SK-N-SH (cell line): Measurements from ENCODE around the gene PCDHGA1. TPM values are rescaled to one million over a fixed set of nuclear protein-coding genes. Genes with fewer than 3 reads are reported as not detected.
A peak's percentile ranks its signal among the peaks of the same experiment; 100 is the strongest.

Experiments used
- CTCF ChIA-PET: fragments of 300-600, 350-600 bp; formaldehyde crosslinking; extraction: SDS; loops from one replicate; lab custom pipeline; 2021; lab: Yijun Ruan, JAX
- POLR2A ChIA-PET: fragments of 350-600 bp; sonication (Branson Sonifier 250); formaldehyde crosslinking; extraction: SDS; loops from one replicate; lab custom pipeline; 2020; ENCODE audit warnings: antibody characterized with exemption, inconsistent platforms; lab: Yijun Ruan, JAX
- DNase-seq: peaks from one replicate; pipeline ENCODE4 v3.0.0; 2012
- H2AFZ ChIP-seq: fragments of 200-600 bp; sonication (generic); 2 replicates; pipeline ENCODE4 v1.8.1; 2016; ENCODE audit warnings: antibody characterized with exemption, mild to moderate bottlenecking, low read depth
- H3F3A ChIP-seq: fragments of 200-600 bp; sonication (generic); replicated peaks from 2 replicates; pipeline ENCODE3; 2016; ENCODE audit warnings: antibody characterized with exemption, mild to moderate bottlenecking; ENCODE audit not compliant: insufficient read depth
- H3K27ac ChIP-seq, 2 experiments: fragments of 200-500 bp in 1 of 2; fragments of 200-600 bp in 1 of 2; sonication (Bioruptor generic) in 1 of 2; sonication (generic), shearing (Covaris generic) in 1 of 2; 2 replicates each; pipeline versions ENCODE4 v1.5.1 to v1.6.1; 2014 to 2016; ENCODE audit warnings: low read depth in 2 of 2, inconsistent platforms in 1 of 2, low read length in 1 of 2, mild to moderate bottlenecking in 1 of 2, mixed read lengths in 1 of 2
- H3K27me3 ChIP-seq: fragments of 200-600 bp; sonication (generic), shearing (Covaris generic); 2 replicates; pipeline ENCODE4 v1.6.1; 2016; ENCODE audit warnings: mixed run types; ENCODE audit not compliant: insufficient read depth
- H3K36me3 ChIP-seq, 2 experiments: fragments of 200-500 bp in 1 of 2; fragments of 200-600 bp in 1 of 2; sonication (Bioruptor generic) in 1 of 2; sonication (generic) in 1 of 2; replicated peaks in 1 of 2; 2 replicates each; pipeline versions ENCODE3 to v1.5.1; 2014 to 2016; ENCODE audit warnings: low read length in 1 of 2, mild to moderate bottlenecking in 1 of 2; ENCODE audit not compliant: insufficient read depth in 2 of 2, control insufficient read depth in 1 of 2
- H3K4me1 ChIP-seq, 2 experiments: fragments of 200-500 bp in 1 of 2; fragments of 200-600 bp in 1 of 2; sonication (Bioruptor generic) in 1 of 2; sonication (generic), shearing (Covaris generic) in 1 of 2; 2 replicates each; pipeline versions ENCODE4 v1.5.1 to v1.6.1; 2014 to 2016; ENCODE audit warnings: low read depth in 1 of 2, low read length in 1 of 2, mixed run types in 1 of 2; ENCODE audit not compliant: insufficient read depth in 2 of 2, control insufficient read depth in 1 of 2
- H3K4me2 ChIP-seq: fragments of 200-600 bp; sonication (generic), shearing (Covaris generic); 2 replicates; pipeline ENCODE4 v1.6.1; 2017; ENCODE audit warnings: mixed run types
- H3K4me3 ChIP-seq, 2 experiments: fragments of 200-500 bp in 1 of 2; fragments of 200-600 bp in 1 of 2; sonication (Bioruptor generic) in 1 of 2; sonication (generic), shearing (Covaris generic) in 1 of 2; 2 replicates each; pipeline versions ENCODE4 v1.5.1 to v1.8.1; 2014 to 2016; ENCODE audit warnings: low read depth in 2 of 2, inconsistent platforms in 1 of 2, low read length in 1 of 2, mild to moderate bottlenecking in 1 of 2, mixed read lengths in 1 of 2, moderate library complexity in 1 of 2
- H3K79me2 ChIP-seq: fragments of 200-600 bp; sonication (generic); 2 replicates; pipeline ENCODE4 v1.8.1; 2017; ENCODE audit warnings: mild to moderate bottlenecking; ENCODE audit not compliant: insufficient read depth
- H3K9ac ChIP-seq: fragments of 200-600 bp; sonication (generic); 2 replicates; pipeline ENCODE4 v1.6.1; 2017; ENCODE audit warnings: mixed run types
- H3K9me2 ChIP-seq: fragments of 200-600 bp; sonication (generic); 2 replicates; pipeline ENCODE4 v1.6.1; 2017; ENCODE audit warnings: mixed run types
- H3K9me3 ChIP-seq: fragments of 200-600 bp; sonication (generic); 2 replicates; pipeline ENCODE4 v1.6.1; 2017; ENCODE audit warnings: mixed run types, mild to moderate bottlenecking, moderate library complexity
- H4K20me1 ChIP-seq: fragments of 200-600 bp; sonication (generic); 2 replicates; pipeline ENCODE4 v1.6.1; 2017; ENCODE audit warnings: mild to moderate bottlenecking, mixed run types; ENCODE audit not compliant: insufficient read depth
- CHD2 ChIP-seq: fragments of 150-350 bp; IDR thresholded peaks from 2 replicates; pipeline ENCODE4 v1.6.1; 2018; ENCODE audit warnings: low read length; ENCODE audit not compliant: partially characterized antibody
- ELF1 ChIP-seq: IDR thresholded peaks from 2 replicates; pipeline ENCODE4 v1.4.0; 2012
- EP300 ChIP-seq, 2 experiments: IDR thresholded peaks; 2 replicates each; pipeline versions ENCODE4 v1.4.0 to v1.6.1; 2012; ENCODE audit warnings: borderline replicate concordance in 1 of 2, low read depth in 1 of 2, low read length in 1 of 2
- EZH2phosphoT487 ChIP-seq: fragments of 200-600 bp; sonication (generic); IDR thresholded peaks from 2 replicates; pipeline ENCODE4 v1.6.1; 2017; ENCODE audit warnings: low read depth, mixed run types, mild to moderate bottlenecking, antibody characterized with exemption, moderate library complexity, borderline replicate concordance
- FOSL2 ChIP-seq: IDR thresholded peaks from 2 replicates; pipeline ENCODE4 v1.4.0; 2012; ENCODE audit warnings: low read depth, mild to moderate bottlenecking, moderate library complexity, borderline replicate concordance
- FOXJ3 ChIP-seq: sonication (generic); formaldehyde crosslinking; IDR thresholded peaks from 2 replicates; pipeline ENCODE4 v1.5.1; 2020; ENCODE audit warnings: mild to moderate bottlenecking, missing genetic modification reagents
- FOXM1 ChIP-seq: IDR thresholded peaks from 2 replicates; pipeline ENCODE4 v1.4.0; 2012; ENCODE audit warnings: low read depth, mild to moderate bottlenecking
- GABPA ChIP-seq: IDR thresholded peaks from 2 replicates; pipeline ENCODE4 v1.4.0; 2012; ENCODE audit warnings: low read depth, mild to moderate bottlenecking
- GATA2 ChIP-seq: sonication (generic); formaldehyde crosslinking; IDR thresholded peaks from 2 replicates; pipeline ENCODE4 v1.5.0; 2020; ENCODE audit warnings: mild to moderate bottlenecking, missing genetic modification reagents
- JUND ChIP-seq: IDR thresholded peaks from 2 replicates; pipeline ENCODE4 v1.4.0; 2012
- MAX ChIP-seq: IDR thresholded peaks from 2 replicates; pipeline ENCODE4 v1.4.0; 2012; ENCODE audit warnings: low read depth
- MEF2A ChIP-seq: IDR thresholded peaks from 2 replicates; pipeline ENCODE4 v1.4.0; 2012; ENCODE audit warnings: low read depth, borderline replicate concordance
- MXI1 ChIP-seq: IDR thresholded peaks from 2 replicates; pipeline ENCODE4 v1.6.1; 2012; ENCODE audit warnings: mild to moderate bottlenecking, low read depth, low read length, improper control_type of control experiment
- NFIC ChIP-seq: IDR thresholded peaks from 2 replicates; pipeline ENCODE4 v1.4.0; 2012; ENCODE audit warnings: borderline replicate concordance
- NRF1 ChIP-seq: IDR thresholded peaks from 2 replicates; pipeline ENCODE4 v1.6.1; 2012; ENCODE audit warnings: low read depth, mild to moderate bottlenecking, low read length
- PBX3 ChIP-seq: IDR thresholded peaks from 2 replicates; pipeline ENCODE4; 2012
- POLR2AphosphoS5 ChIP-seq: IDR thresholded peaks from 2 replicates; pipeline ENCODE4 v1.6.1; 2012; ENCODE audit warnings: low read depth, low read length
- RAD21 ChIP-seq: IDR thresholded peaks from 2 replicates; pipeline ENCODE4 v1.6.1; 2012; ENCODE audit warnings: mild to moderate bottlenecking, low read length
- RCOR1 ChIP-seq: fragments of 150-350 bp; IDR thresholded peaks from 2 replicates; pipeline ENCODE4 v1.6.1; 2017; ENCODE audit warnings: antibody characterized with exemption, low read length
- REST ChIP-seq: IDR thresholded peaks from 2 replicates; pipeline ENCODE4 v1.6.1; 2012; ENCODE audit warnings: mild to moderate bottlenecking, low read depth, low read length, moderate library complexity
- RFX5 ChIP-seq: IDR thresholded peaks from 2 replicates; pipeline ENCODE4 v1.6.1; 2012; ENCODE audit warnings: mild to moderate bottlenecking, improper control_type of control experiment, low read length
- RXRA ChIP-seq: IDR thresholded peaks from 2 replicates; pipeline ENCODE4 v1.4.0; 2012; ENCODE audit warnings: low read depth, mild to moderate bottlenecking, borderline replicate concordance
- SIN3A ChIP-seq: IDR thresholded peaks from 2 replicates; pipeline ENCODE4 v1.6.1; 2012; ENCODE audit warnings: low read depth, mild to moderate bottlenecking, low read length, moderate library complexity, borderline replicate concordance
- SMC3 ChIP-seq: IDR thresholded peaks from 2 replicates; pipeline ENCODE4 v1.6.1; 2012; ENCODE audit warnings: low read depth, low read length, improper control_type of control experiment
- TCF12 ChIP-seq: IDR thresholded peaks from 2 replicates; pipeline ENCODE4 v1.4.0; 2012
- USF1 ChIP-seq: IDR thresholded peaks from 2 replicates; pipeline ENCODE4 v1.4.0; 2012; ENCODE audit warnings: low read depth, borderline replicate concordance
- YY1 ChIP-seq: IDR thresholded peaks from 2 replicates; pipeline ENCODE4 v1.4.0; 2012; ENCODE audit warnings: low read depth, mild to moderate bottlenecking
- ZBTB33 ChIP-seq: IDR thresholded peaks from 2 replicates; pipeline ENCODE4 v1.4.0; 2012; ENCODE audit warnings: low read depth, borderline replicate concordance
- WGBS: methylation state at CpG from one replicate; pipeline ENCODE4 v1.1.6; 2017; ENCODE audit warnings: low lambda C conversion rate; 5-methylcytosine and 5-hydroxymethylcytosine counted together
- polyA plus RNA-seq, 3 experiments: library from polyadenylated mRNA; depleted of rRNA; stranded (reverse); fragments of >200 nt; gene quantifications; 2 replicates each; pipeline ENCODE4 v1.2.3, GENCODE V29; 2012

Gene PCDHGA1
- polyA plus RNA-seq, 1 of the 3 experiments (the other 2 are of a cell fraction): 1.2 TPM

GRCh38 chr5:141475625-141476131 is 145.4 kb downstream of the PCDHGA1 start, which contains the start of gene PCDHGC3:
PCDHGC3 (plus strand) TSS chr5:141475966; CDS start chr5:141476117, 151 bp downstream.
- Histone ChIP-seq H3K4me3 (peak within 1 kb of the TSS; percentile 82 to 85), H4K20me1 (peaks cover 38% of the 10 kb centered on the region), H3F3A (peaks cover 25% of the 10 kb centered on the region), H3K4me1 (peaks cover 6 to 34% of the 10 kb centered on the region in 2 experiments; a peak in 3 of 4 replicates), H3K36me3 (peaks cover 0 to 23% of the 10 kb centered on the region in 2 experiments), H3K79me2 (peaks cover 42% of the 10 kb centered on the region), H3K27me3 (no peaks in the 10 kb centered on the region), H3K9ac (peak within 1 kb of the TSS; percentile 83), H3K9me3 (no peaks in the 10 kb centered on the region), H3K27ac (peak within 1 kb of the TSS; percentile 92 to 94), H2AFZ (peak within 1 kb of the TSS; percentile 82), H3K4me2 (peak within 1 kb of the TSS; percentile 97), H3K9me2 (no peaks in the 10 kb centered on the region)
- ChIA-PET POLR2A (interaction anchor here (0.9 to 1.9 kb wide), 5 partner anchors 10 to 82 kb away, joined by 3 to 14 read pairs (median 12); partner anchors contain the start of gene PCDHGC4), CTCF (interaction anchor here (0.6 to 8.6 kb wide), 22 partner anchors 9 to 354 kb away, joined by 3 to 117 read pairs (median 4); partner anchors contain the start of genes PCDHB14, PCDHB4, PCDHGB7 and PCDHGC4)
- 0% methylated on average over 15 of the region's 28 CpGs for WGBS
- peak; percentile 90 for DNase-seq
- TF ChIP-seq EZH2phosphoT487 (no peak), PBX3 (peak; percentile 72), FOXJ3 (CRISPR knock-in tag) (no peak), MXI1 (peak; percentile 93), ELF1 (peak; percentile 6; the same call in 1 of the 2 replicates), RXRA (no peak), ZBTB33 (no peak), REST (no peak), NRF1 (no peak), SMC3 (peak; percentile 61), GABPA (peak; percentile 5; the same call in 1 of the 2 replicates), USF1 (no peak), SIN3A (peak; percentile 86), RAD21 (peak; percentile 85), YY1 (peak; percentile 62; the same call in 1 of the 2 replicates), POLR2AphosphoS5 (peak; percentile 28; the same call in 1 of the 2 replicates), RCOR1 (no peak), MEF2A (no peak), FOSL2 (no peak), NFIC (peak; percentile 88), EP300 (IDR thresholded peaks at IDR 0.05; ENCODE audit: borderline replicate concordance in 1 of 2, low read depth in 1 of 2, low read length in 1 of 2) (peak in 1 of 2 experiments; percentile 38; a peak in 1 of 4 replicates), MAX (peak; percentile 86), RFX5 (peak; percentile 72), TCF12 (no peak), GATA2 (CRISPR knock-in tag) (peak; percentile 20; the same call in 1 of the 2 replicates), JUND (no peak), CHD2 (peak; percentile 38), FOXM1 (no peak)
